NT2/D1 (cell line): ENCODE measurements around the gene ANKRD42.

Source experiments
- SUZ12 ChIP-seq: IDR thresholded peaks from 2 replicates; pipeline ENCODE4 v1.6.1; 2011; ENCODE audit not compliant: insufficient read length, insufficient read depth; ENCODE audit errors: extremely low read depth
- YY1 ChIP-seq: IDR thresholded peaks from 2 replicates; pipeline ENCODE4 v1.6.1; 2011; ENCODE audit not compliant: insufficient read length, insufficient read depth

DNA sequence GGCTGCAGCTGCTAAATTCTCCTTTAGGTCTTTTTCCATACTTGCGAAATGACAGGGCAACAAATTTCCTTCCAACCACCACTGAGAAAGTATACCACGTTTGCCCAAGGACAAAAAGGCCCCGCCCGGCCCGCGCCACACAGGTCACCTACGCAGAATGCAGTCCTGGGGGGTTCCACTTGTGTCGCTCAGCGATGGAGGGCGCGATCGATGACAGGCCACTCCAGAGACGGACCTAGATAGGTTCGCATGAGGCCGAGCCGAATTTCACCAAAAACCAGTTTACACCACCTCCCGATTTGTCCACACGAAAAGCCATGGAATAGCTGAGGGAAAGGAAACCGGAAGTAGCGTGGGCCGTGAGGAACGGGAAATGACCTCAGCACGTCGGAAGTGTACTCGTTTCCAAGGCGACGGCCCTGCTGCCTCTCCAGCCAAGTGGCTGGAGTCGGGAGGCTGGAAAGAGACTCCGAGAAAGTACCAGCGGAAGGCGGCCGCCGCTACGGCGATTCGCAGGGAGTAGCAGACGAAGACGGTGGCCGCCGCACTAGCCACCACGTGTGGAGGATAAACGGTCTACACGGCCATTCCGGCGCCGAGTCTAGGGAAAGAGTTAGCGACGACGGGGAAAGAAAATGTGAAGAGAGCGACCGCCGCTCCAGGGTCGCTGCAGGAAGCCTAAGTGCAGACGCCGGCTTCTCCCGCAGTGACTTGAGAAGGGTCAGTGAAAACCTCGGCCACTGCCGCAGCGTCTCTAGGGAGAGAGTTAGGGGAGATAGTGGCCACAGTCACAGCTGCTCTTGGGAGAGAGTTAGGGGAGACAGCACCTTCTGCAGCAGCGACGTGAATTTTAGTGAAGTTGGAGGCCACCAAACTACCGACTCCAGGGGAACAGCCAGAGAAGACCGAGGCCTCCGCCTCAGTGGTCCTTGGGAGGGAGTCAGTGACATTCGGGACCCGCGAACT, at the start of gene ANKRD42:
- no peak for TF ChIP-seq YY1
- no peak for TF ChIP-seq SUZ12
